ENCODE results near the gene DPYSL5. TPM values are rescaled to one million over a fixed set of nuclear protein-coding genes. Genes with fewer than 3 reads are reported as not detected.

Gene DPYSL5
- total and polyA plus RNA-seq, 2 of the 8 experiments (the other 6 are each of a cell fraction or from before 2014, with no cell fraction given), result 11.9 to 16.4 TPM

DNA sequence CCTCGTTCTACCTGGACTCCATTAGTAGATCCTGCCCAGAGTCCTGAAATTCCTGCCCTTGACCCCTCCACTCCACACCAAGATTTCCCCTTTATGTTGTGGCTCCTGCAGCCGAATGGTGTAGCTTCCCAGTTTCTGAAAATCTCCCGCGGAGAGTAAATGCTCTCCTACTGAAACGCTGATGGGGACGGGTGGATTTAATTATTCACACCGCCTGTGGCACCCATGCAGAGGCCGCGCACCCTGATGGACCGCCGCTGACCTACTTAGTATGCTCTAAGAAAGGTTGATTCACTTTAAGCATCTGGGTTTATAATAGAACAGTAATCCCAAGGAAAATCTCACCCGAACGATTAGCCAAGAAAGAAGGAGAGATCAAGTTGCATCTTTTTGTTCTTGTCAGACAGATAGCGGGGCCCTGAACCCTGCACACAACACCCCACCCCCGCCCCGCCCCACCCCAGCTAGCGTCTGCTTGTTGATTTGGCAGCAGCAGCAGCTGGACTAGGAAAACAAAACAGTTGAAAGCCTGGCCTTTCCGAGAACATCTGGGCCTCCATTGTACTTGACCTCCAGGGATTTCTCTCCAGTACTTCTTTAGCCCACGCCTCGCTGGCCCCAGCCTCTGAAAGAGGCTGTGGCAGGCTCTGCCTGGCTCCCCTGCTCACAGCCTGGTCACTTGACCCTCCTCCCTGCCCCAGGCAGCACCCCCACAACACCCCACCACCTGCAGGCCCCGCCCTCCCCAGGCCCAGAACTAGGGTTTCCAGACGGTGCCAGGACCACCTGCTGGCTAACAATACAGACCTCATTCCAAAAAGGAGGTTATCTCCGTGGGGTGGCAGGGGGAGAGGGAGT lies 53.6 kb downstream of the DPYSL5 start:
- H3K79me2 ChIP-seq (ENCODE audit: control insufficient read depth in 1 of 2, insufficient read depth in 2 of 2, low read length in 2 of 2), result no peaks in the 10 kb centered on the region
- H3K9me3 ChIP-seq (ENCODE audit: insufficient read depth in 2 of 2, low read depth in 1 of 2, low read length in 1 of 2), result no peaks in the 10 kb centered on the region; a peak in 1 of 4 replicates
- H3K36me3 ChIP-seq (ENCODE audit: control insufficient read depth in 2 of 4, insufficient read depth in 4 of 4, low read length in 3 of 4), result peaks cover 0 to 4% (median 1%) of the 10 kb centered on the region in 4 experiments; a peak in 2 of 8 replicates
- H3K4me1 ChIP-seq (replicated peaks in 1 of 4; ENCODE audit: control insufficient read depth in 3 of 4, insufficient read depth in 4 of 4, low read length in 3 of 4), result peaks cover 8 to 17% (median 12%) of the 10 kb centered on the region in 4 experiments; a peak in 6 of 7 replicates
- H3K27me3 ChIP-seq (replicated peaks in 1 of 4; ENCODE audit: control insufficient read depth in 3 of 4, extremely low read depth in 1 of 4, insufficient read depth in 3 of 4, low read length in 3 of 4), result 0 out of 7 replicates have a peak, but pooled peaks cover 0 to 2% (median 0%) of the 10 kb centered on the region in 4 experiments
- no peak overlapping the region for H2BK5ac ChIP-seq (ENCODE audit: low read depth, low read length)
- 33% methylated on average over 21 of the region's 23 CpGs; no CpG with 5 or more reads in 1 of the 2 experiments for WGBS, 2 experiments (ENCODE audit: extremely low coverage in 1 of 2, insufficient coverage in 1 of 2, insufficient read length in 1 of 2, insufficient replicate concordance in 2 of 2, low coverage in 1 of 2, low lambda C conversion rate in 2 of 2, missing lambda C conversion rate in 1 of 2)
- H3K18ac ChIP-seq (ENCODE audit: extremely low read depth, low read length), result no peak overlapping the region; the same call in 1 of the 2 replicates
- H4K20me1 ChIP-seq (replicated peaks in 1 of 2; ENCODE audit: control insufficient read depth in 1 of 2, insufficient read depth in 2 of 2, low read length in 2 of 2), result peaks cover 0 to 3% of the 10 kb centered on the region in 2 experiments
- no peak overlapping the region for H2BK120ac ChIP-seq (replicated peaks; ENCODE audit: low read depth, low read length)
- no peak overlapping the region for H2BK20ac ChIP-seq (ENCODE audit: low read length)
- TF ChIP-seq CBX8 (IDR thresholded peaks at IDR 0.05; ENCODE audit: borderline replicate concordance, low read depth, low read length), result no peak
- TF ChIP-seq, protein P1, sequence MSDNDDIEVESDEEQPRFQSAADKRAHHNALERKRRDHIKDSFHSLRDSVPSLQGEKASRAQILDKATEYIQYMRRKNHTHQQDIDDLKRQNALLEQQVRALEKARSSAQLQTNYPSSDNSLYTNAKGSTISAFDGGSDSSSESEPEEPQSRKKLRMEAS (IDR thresholded peaks at IDR 0.05), result 0 out of 2 replicates have a peak, but pooled peaks have one; percentile 10
- TF ChIP-seq GTF2F1 (IDR thresholded peaks at IDR 0.05; ENCODE audit: borderline replicate concordance, low read depth, low read length), result no peak
- TF ChIP-seq TEAD4 (IDR thresholded peaks at IDR 0.05; ENCODE audit: low read depth, low read length), result 0 out of 2 replicates have a peak, but pooled peaks have one; percentile 28
- 0 out of 4 replicates have a peak, but pooled peaks of 1 of the 2 experiments have one; percentile 26 for TF ChIP-seq SIN3A (conservative IDR thresholded peaks at IDR 0.05 in 1 of 2, IDR thresholded peaks at IDR 0.05 in 1 of 2; ENCODE audit: low read depth in 1 of 2, low read length in 2 of 2)
- TF ChIP-seq YY1 (IDR thresholded peaks at IDR 0.05; ENCODE audit: low read depth, low read length), result no peak
- no peak overlapping the region for H3K56ac ChIP-seq (replicated peaks; ENCODE audit: insufficient read length, low read depth, low read length)
- H3K23me2 ChIP-seq (ENCODE audit: low read depth, low read length), result no peaks in the 10 kb centered on the region
- no peak overlapping the region for H2AFZ ChIP-seq (ENCODE audit: low read length)
- ChIA-PET POLR2A (ENCODE audit: partially characterized antibody) (no interaction called here), CTCF (ENCODE audit: partially characterized antibody) (interaction anchor here (0.8 to 2.6 kb wide), 6 partner anchors 11 to 55 kb away, joined by 3 to 10 read pairs (median 5); no protein-coding TSS in a partner anchor)
- H2AK5ac ChIP-seq (ENCODE audit: low read depth, low read length), result no peak overlapping the region
- no peak overlapping the region for H3K23ac ChIP-seq (ENCODE audit: insufficient read length)
- no peak overlapping the region for H2BK15ac ChIP-seq (ENCODE audit: low read length)
- peak overlapping the region in 1 of 4 experiments; percentile 41; a peak in 1 of 8 replicates for H3K4me3 ChIP-seq (ENCODE audit: extremely low read depth in 1 of 4, insufficient read depth in 2 of 4, low read depth in 3 of 4, low read length in 4 of 4)
- FAIRE-seq (no peak), DNase-seq (ENCODE audit: low read depth in 1 of 2, low spot score in 2 of 2) (no peak)
- H4K5ac ChIP-seq (ENCODE audit: insufficient read length, low read depth, low read length), result no peak overlapping the region
- no peak overlapping the region for H4K91ac ChIP-seq (replicated peaks; ENCODE audit: insufficient read length, low read length)
- no peak overlapping the region for H3K4ac ChIP-seq (replicated peaks; ENCODE audit: insufficient read length, low read depth, low read length)
- H3K9ac ChIP-seq (replicated peaks in 1 of 4; ENCODE audit: extremely low read depth in 1 of 4, low read depth in 3 of 4, low read length in 3 of 4), result no peak overlapping the region
- H2BK12ac ChIP-seq (ENCODE audit: low read depth, low read length), result no peak overlapping the region
- H3K79me1 ChIP-seq (ENCODE audit: low read depth, low read length), result no peaks in the 10 kb centered on the region
- H4K8ac ChIP-seq (ENCODE audit: extremely low read depth, insufficient read depth, low read length), result no peak overlapping the region
- H3K27ac ChIP-seq (ENCODE audit: low read depth, low read length), result no peak overlapping the region
- H3K4me2 ChIP-seq (ENCODE audit: insufficient read depth in 1 of 2, low read depth in 2 of 2, low read length in 2 of 2), result peak overlapping the region; percentile 31 to 55
- H3K14ac ChIP-seq (ENCODE audit: insufficient read length), result no peak overlapping the region
